Natural killer cell (primary cell): ENCODE measurements around the gene RASA2. TPM values are rescaled to one million over a fixed set of nuclear protein-coding genes. Genes with fewer than 3 reads are reported as not detected.

Experiments used
- ATAC-seq, 3 donors: fragments of 150-1000 bp in 2 of 3; fragments of 200-7000 bp in 1 of 3; cut with Tn5 transposase; 1 replicate in 1 of 3; 2 replicates in 2 of 3; pipeline ENCODE4 v1.10.0; 2021; ENCODE audit warnings: mild to moderate bottlenecking in 2 of 3, moderate library complexity in 2 of 3
- DNase-seq, 2 donors: peaks; one replicate each; pipeline versions ENCODE4 v3.0.0 to v3.0.0-alpha.2; 2013 to 2021; ENCODE audit warnings: mixed read lengths in 1 of 2
- H3K27ac ChIP-seq: one replicate; pipeline ENCODE4 v1.5.1; 2013; ENCODE audit warnings: mild to moderate bottlenecking, low read length
- H3K27me3 ChIP-seq: one replicate; pipeline ENCODE4 v1.6.1; 2013; ENCODE audit warnings: low read length; ENCODE audit not compliant: control insufficient read depth, insufficient read depth
- H3K36me3 ChIP-seq: one replicate; pipeline ENCODE4 v1.6.1; 2013; ENCODE audit warnings: low read length; ENCODE audit not compliant: control insufficient read depth, insufficient read depth
- H3K4me1 ChIP-seq: one replicate; pipeline ENCODE4 v1.6.1; 2013; ENCODE audit warnings: low read length; ENCODE audit not compliant: control insufficient read depth, insufficient read depth
- H3K4me3 ChIP-seq: one replicate; pipeline ENCODE4 v1.5.1; 2013; ENCODE audit warnings: low read length
- H3K9me3 ChIP-seq: one replicate; pipeline ENCODE4 v1.6.1; 2013; ENCODE audit warnings: low read length; ENCODE audit not compliant: control insufficient read depth, insufficient read depth
- H3K27ac Mint-ChIP-seq, 2 donors: one replicate each; pipeline ENCODE4 v1.8.0; 2022; ENCODE audit warnings: mild to moderate bottlenecking in 2 of 2, mixed read lengths in 2 of 2, moderate library complexity in 1 of 2
- H3K27me3 Mint-ChIP-seq, 2 donors: one replicate each; pipeline ENCODE4 v1.8.0; 2022; ENCODE audit warnings: low read depth in 2 of 2, mixed read lengths in 2 of 2
- H3K36me3 Mint-ChIP-seq: one replicate; pipeline ENCODE4 v1.8.0; 2022; ENCODE audit warnings: mixed read lengths
- H3K4me1 Mint-ChIP-seq, 2 donors: one replicate each; pipeline ENCODE4 v1.8.0; 2022; ENCODE audit warnings: mixed read lengths in 2 of 2
- H3K4me3 Mint-ChIP-seq: one replicate; pipeline ENCODE4 v1.8.0; 2022; ENCODE audit warnings: mild to moderate bottlenecking, moderate library complexity, mixed read lengths
- H3K9me3 Mint-ChIP-seq, 2 donors: one replicate each; pipeline ENCODE4 v1.8.0; 2022; ENCODE audit warnings: mixed read lengths in 2 of 2
- WGBS: methylation state at CpG from one replicate; pipeline ENCODE4 v1.1.7; 2013; ENCODE audit warnings: missing lambda C conversion rate; ENCODE audit not compliant: insufficient coverage; 5-methylcytosine and 5-hydroxymethylcytosine counted together
- intact Hi-C: fragments of 100-400 bp; cut with micrococcal nuclease; formaldehyde crosslinking; loops from one replicate; pipeline ENCODE4 v1.14.2; 2022
- total RNA-seq, 4 donors: library from RNA; stranded (reverse); fragments of 120-200 nt in 1 of 4; gene quantifications; one replicate each; pipeline versions ENCODE4 v1.2.3 to v1.2.4, GENCODE V29; 2013 to 2022
- TF ChIP-seq, protein P1 (sequence below): fragments of 200-600 bp; IDR thresholded peaks from one replicate; pipeline ENCODE4 v1.8.0; 2022; ENCODE audit warnings: antibody characterized with exemption

The RASA2 gene
- total RNA-seq, 3 donors from 2014 or later (not counting 1 experiment from before 2014, with no cell fraction given) = 93.9 to 99.4 (median 97.0) TPM

DNA sequence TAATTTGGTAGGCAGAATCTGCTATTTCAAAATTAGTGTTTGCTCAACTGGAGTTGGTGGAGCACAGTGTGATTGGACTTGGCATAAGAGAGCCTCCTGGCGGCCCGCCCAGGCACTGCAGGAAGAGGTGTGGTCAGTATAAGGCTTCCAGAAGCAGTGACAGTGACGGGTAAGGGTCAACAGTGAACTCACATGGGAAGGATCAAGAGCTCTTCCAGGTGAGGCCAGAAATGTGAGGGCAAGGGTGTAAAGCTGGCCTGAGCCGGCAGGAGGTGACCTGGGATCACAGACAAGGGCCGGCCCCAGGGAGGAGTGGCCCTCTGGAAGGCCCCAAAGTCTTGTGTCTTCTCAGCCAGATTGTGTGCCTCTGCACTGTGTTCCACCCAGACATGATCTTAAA lies 158.1 kb downstream of the RASA2 start:
- intact Hi-C loops = loop anchor here (1.0 to 2.0 kb wide), 2 partner anchors 185 to 268 kb away; no protein-coding TSS in a partner anchor
- Histone ChIP-seq H3K4me3 (no peak overlapping the region), H3K27me3 (no peaks in the 10 kb centered on the region), H3K9me3 (no peaks in the 10 kb centered on the region), H3K27ac (no peak overlapping the region), H3K4me1 (no peaks in the 10 kb centered on the region), H3K36me3 (no peaks in the 10 kb centered on the region)
- Mint-ChIP-seq H3K27ac (no peak overlapping the region), H3K27me3 (peaks cover 0 to 3% of the 10 kb centered on the region in 2 donors), H3K9me3 (no peaks in the 10 kb centered on the region), H3K4me3 (no peak overlapping the region), H3K36me3 (no peaks in the 10 kb centered on the region), H3K4me1 (peaks cover 0 to 6% of the 10 kb centered on the region in 2 donors)
- 50% methylated on average over 5 of the region's 5 CpGs for WGBS
- DNase-seq = peak; percentile 69 to 72
- TF ChIP-seq, protein P1, sequence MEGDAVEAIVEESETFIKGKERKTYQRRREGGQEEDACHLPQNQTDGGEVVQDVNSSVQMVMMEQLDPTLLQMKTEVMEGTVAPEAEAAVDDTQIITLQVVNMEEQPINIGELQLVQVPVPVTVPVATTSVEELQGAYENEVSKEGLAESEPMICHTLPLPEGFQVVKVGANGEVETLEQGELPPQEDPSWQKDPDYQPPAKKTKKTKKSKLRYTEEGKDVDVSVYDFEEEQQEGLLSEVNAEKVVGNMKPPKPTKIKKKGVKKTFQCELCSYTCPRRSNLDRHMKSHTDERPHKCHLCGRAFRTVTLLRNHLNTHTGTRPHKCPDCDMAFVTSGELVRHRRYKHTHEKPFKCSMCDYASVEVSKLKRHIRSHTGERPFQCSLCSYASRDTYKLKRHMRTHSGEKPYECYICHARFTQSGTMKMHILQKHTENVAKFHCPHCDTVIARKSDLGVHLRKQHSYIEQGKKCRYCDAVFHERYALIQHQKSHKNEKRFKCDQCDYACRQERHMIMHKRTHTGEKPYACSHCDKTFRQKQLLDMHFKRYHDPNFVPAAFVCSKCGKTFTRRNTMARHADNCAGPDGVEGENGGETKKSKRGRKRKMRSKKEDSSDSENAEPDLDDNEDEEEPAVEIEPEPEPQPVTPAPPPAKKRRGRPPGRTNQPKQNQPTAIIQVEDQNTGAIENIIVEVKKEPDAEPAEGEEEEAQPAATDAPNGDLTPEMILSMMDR = peak; percentile 86
- peak; percentile 88 to 98 (median 98) for ATAC-seq

DNA sequence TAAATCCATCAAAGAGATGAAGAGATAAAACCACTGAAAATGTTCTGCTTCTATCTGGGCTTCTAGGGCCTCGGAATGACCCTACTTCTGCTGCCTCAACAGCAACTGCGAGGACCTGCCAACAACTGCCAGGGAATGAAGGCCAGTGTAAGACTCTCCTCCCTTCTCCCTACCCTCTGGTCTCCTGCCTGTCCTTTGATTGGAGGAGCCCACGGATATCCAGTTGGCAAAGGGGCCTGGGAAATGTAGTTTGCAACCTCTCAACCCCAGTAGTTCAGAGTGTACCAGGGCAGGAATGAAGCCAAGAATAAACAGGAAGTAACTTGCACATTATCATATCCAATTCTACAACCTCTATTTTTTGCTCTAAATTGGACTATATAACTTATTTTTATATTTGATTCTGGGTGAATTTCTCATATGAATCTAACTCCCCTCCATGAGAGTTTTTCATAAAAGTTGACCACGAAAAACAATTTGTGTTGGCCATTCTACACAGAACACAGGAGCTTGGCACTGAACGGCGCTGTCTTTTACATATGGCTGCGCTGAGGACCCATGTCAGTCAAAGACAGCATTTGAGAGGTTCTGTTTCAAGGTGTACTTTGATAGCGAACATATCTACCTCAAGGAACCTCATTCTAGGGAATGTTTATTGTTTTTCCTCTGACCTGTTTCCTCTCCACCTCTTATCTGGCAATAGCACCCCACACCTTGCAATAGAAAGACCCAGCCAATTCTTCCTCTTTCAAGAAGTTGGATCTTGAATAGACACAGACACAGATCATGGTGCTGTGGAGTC lies 160.1 kb downstream of the RASA2 start:
- H3K36me3 Mint-ChIP-seq = no peaks in the 10 kb centered on the region
- DNase-seq (peak in 1 of 2 donors; percentile 14), ATAC-seq (no peak)
- Histone ChIP-seq H3K9me3 (no peaks in the 10 kb centered on the region), H3K4me3 (no peak overlapping the region), H3K27ac (no peak overlapping the region), H3K36me3 (no peaks in the 10 kb centered on the region), H3K4me1 (no peaks in the 10 kb centered on the region), H3K27me3 (no peaks in the 10 kb centered on the region)
- intact Hi-C loops = no loop called here
- WGBS = 85% methylated on average over 8 of the region's 8 CpGs
- H3K27me3 Mint-ChIP-seq = peaks cover 0 to 3% of the 10 kb centered on the region in 2 donors
- TF ChIP-seq, protein P1 = no peak
- H3K4me1 Mint-ChIP-seq = peaks cover 0 to 6% of the 10 kb centered on the region in 2 donors
- H3K4me3 Mint-ChIP-seq = no peak overlapping the region
- no peak overlapping the region for H3K27ac Mint-ChIP-seq
- no peaks in the 10 kb centered on the region for H3K9me3 Mint-ChIP-seq

DNA sequence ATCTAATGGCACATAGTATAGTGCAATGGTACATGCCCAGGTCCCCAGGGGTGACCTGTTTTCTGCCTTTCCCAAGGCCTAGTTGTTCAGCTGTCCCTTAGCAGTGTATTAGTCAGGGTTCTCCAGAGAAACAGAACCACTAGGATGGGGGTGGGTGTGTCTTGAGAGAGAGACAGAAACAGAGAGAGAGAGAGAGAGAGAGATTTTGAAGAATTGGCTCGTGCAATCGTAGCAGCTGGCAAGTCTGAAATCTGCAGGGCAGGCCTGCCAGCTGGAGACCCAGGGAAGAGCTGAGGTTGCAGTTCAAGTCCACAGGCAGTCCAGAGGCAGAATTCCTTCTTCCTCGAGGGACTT lies 160.7 kb downstream of the RASA2 start:
- intact Hi-C loops = no loop called here
- H3K9me3 Mint-ChIP-seq = no peaks in the 10 kb centered on the region
- TF ChIP-seq, protein P1 = no peak

More for the DNA sequence above, 160.7 kb downstream of the RASA2 start:
- H3K27ac Mint-ChIP-seq = no peak overlapping the region
- peaks cover 0 to 3% of the 10 kb centered on the region in 2 donors for H3K27me3 Mint-ChIP-seq
- no peaks in the 10 kb centered on the region for H3K36me3 Mint-ChIP-seq
- no peaks in the 10 kb centered on the region for H3K9me3 ChIP-seq
- WGBS = 90% methylated on average over 3 of the region's 3 CpGs
- H3K4me1 Mint-ChIP-seq = peaks cover 0 to 6% of the 10 kb centered on the region in 2 donors
- H3K27ac ChIP-seq = no peak overlapping the region
- no peak overlapping the region for H3K4me3 Mint-ChIP-seq
- no peak for DNase-seq
- no peak for ATAC-seq
- H3K36me3 ChIP-seq = no peaks in the 10 kb centered on the region
- no peaks in the 10 kb centered on the region for H3K4me1 ChIP-seq
- H3K27me3 ChIP-seq = no peaks in the 10 kb centered on the region
- H3K4me3 ChIP-seq = no peak overlapping the region
